HG02970 (cell line): Measurements from ENCODE around the gene TNPO1.
"Not testable (repeated sequence)": the region's sequence is repeated elsewhere in the genome, so short reads cannot be mapped to it uniquely, and the experiment has no call there.

Experiments
- ATAC-seq: cut with Tn5 transposase; IDR thresholded peaks from one replicate; pipeline ENCODE4 v1.9.1; 2021; ENCODE audit warnings: mild to moderate bottlenecking, moderate library complexity, moderate number of reproducible peaks; ENCODE audit not compliant: unreplicated experiment, low FRiP score

The TNPO1 gene

GRCh38 chr5:72921886-72922285 lies 105.4 kb downstream of the TNPO1 start:
- no peak for ATAC-seq

GRCh38 chr5:72922422-72922821 lies 106.0 kb downstream of the TNPO1 start:
- no peak for ATAC-seq

GRCh38 chr5:72925336-72926010 lies 109.0 kb downstream of the TNPO1 start:
- ATAC-seq = no peak

GRCh38 chr5:72932686-72933085 lies 116.2 kb downstream of the TNPO1 start:
- ATAC-seq = not testable (repeated sequence)

- not testable (repeated sequence) for ATAC-seq
Observed at GRCh38 chr5:72934953-72935725, 118.7 kb downstream of the TNPO1 start.

GRCh38 chr5:72936893-72937292 lies 120.4 kb downstream of the TNPO1 start:
- no peak for ATAC-seq

GRCh38 chr5:72937517-72938061 lies 121.1 kb downstream of the TNPO1 start:
- ATAC-seq = no peak

- no peak for ATAC-seq
Observed at GRCh38 chr5:72938206-72938605, 121.7 kb downstream of the TNPO1 start.

GRCh38 chr5:72940082-72940481 lies 123.6 kb downstream of the TNPO1 start:
- ATAC-seq = no peak

GRCh38 chr5:72943307-72943706 lies 126.8 kb downstream of the TNPO1 start:
- no peak for ATAC-seq

GRCh38 chr5:72947498-72947897 lies 131.0 kb downstream of the TNPO1 start:
- ATAC-seq = no peak

- no peak for ATAC-seq
Observed at GRCh38 chr5:72949481-72949880, 133.0 kb downstream of the TNPO1 start.

GRCh38 chr5:72951671-72952468 lies 135.4 kb downstream of the TNPO1 start:
- ATAC-seq = no peak

- ATAC-seq = no peak
Observed at GRCh38 chr5:72954389-72954788, 137.9 kb downstream of the TNPO1 start.

- ATAC-seq = peak; percentile 40
Observed at GRCh38 chr5:72955143-72955767, 138.8 kb downstream of the TNPO1 start.

GRCh38 chr5:72955768-72956323 lies 139.4 kb downstream of the TNPO1 start, which contains the start of gene FCHO2:
FCHO2 (plus strand) TSS chr5:72956041; CDS start chr5:72956097, 56 bp downstream.
- peak; percentile 97 for ATAC-seq

GRCh38 chr5:72956324-72957140 lies 140.1 kb downstream of the TNPO1 start:
- ATAC-seq = peak; percentile 25

- ATAC-seq = no peak
Observed at GRCh38 chr5:72957337-72957736, 140.9 kb downstream of the TNPO1 start.

GRCh38 chr5:72959257-72959656 lies 142.8 kb downstream of the TNPO1 start:
- no peak for ATAC-seq
